Transverse colon (tissue), 4 donors: ENCODE measurements around the gene ACTR3.

Source experiments
- CTCF ChIP-seq, 5 experiments: fragments of 200-600 bp in 3 of 5; fragments of 450-650 bp in 2 of 5; sonication (generic) in 3 of 5; IDR thresholded peaks; 1 replicate in 2 of 5; 2 replicates in 3 of 5; pipeline ENCODE4 v1.5.1; 2016 to 2017; ENCODE audit warnings: antibody characterized with exemption in 5 of 5, inconsistent platforms in 3 of 5, mild to moderate bottlenecking in 2 of 5, moderate library complexity in 1 of 5
- EP300 ChIP-seq: sonication (generic); formaldehyde crosslinking; IDR thresholded peaks from one replicate; pipeline ENCODE4 v1.6.1; 2017; ENCODE audit warnings: antibody characterized with exemption, low read depth
- POLR2A ChIP-seq: fragments of 450-650 bp; IDR thresholded peaks from one replicate; pipeline ENCODE4 v1.6.1; 2016; ENCODE audit warnings: antibody characterized with exemption, mild to moderate bottlenecking, moderate library complexity
- POLR2AphosphoS5 ChIP-seq, 3 donors: sonication (generic); formaldehyde crosslinking; IDR thresholded peaks; one replicate each; pipeline ENCODE4 v1.6.1; 2016; ENCODE audit warnings: antibody characterized with exemption in 3 of 3

- TF ChIP-seq CTCF (IDR thresholded peaks at IDR 0.05) (no peak), POLR2A (no peak), POLR2AphosphoS5 (IDR thresholded peaks at IDR 0.05) (peak in 2 of 3 donors; percentile 15 to 28), EP300 (no peak)
These were observed 13.1 kb upstream of the ACTR3 start for GRCh38 chr2:113876503-113877387.
